Measurements from ENCODE around the gene SIGLEC7.

Gene SIGLEC7

DNA sequence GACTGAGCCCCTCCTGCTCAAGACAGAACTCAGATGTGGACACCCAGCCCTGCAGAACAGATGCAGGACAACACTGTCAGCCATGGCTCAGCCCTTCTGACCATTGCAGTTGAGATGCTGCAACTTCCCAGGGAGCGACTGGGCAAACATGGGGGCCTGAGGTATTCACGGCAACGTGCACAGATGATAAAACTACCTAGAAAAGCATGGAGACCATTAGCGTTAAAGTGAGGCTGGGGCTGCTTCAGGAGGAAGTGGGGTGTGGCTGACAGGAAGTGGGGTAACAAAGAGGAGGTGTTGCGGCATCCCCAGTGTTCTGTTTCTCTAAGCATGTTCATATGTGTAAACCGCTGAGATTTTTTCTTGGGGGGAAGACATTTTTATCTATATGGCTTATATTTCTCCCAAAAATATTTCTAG, 18.7 kb upstream of the SIGLEC7 start:
- peaks cover 4% of the 10 kb centered on the region; the same call in 1 of the 2 replicates for H3K27me3 ChIP-seq (ENCODE audit: low read depth)
- H3K4me3 ChIP-seq: no peak overlapping the region
- in situ Hi-C loops (cut with MboI; ENCODE audit: low sequenced_read_pairs): no loop called here
- H3K36me3 ChIP-seq (replicated peaks): no peaks in the 10 kb centered on the region
- no peaks in the 10 kb centered on the region for H3K9me3 ChIP-seq
- no peak for DNase-seq (ENCODE audit: low spot score in 2 of 2)
- no peaks in the 10 kb centered on the region for H3K4me1 ChIP-seq

DNA sequence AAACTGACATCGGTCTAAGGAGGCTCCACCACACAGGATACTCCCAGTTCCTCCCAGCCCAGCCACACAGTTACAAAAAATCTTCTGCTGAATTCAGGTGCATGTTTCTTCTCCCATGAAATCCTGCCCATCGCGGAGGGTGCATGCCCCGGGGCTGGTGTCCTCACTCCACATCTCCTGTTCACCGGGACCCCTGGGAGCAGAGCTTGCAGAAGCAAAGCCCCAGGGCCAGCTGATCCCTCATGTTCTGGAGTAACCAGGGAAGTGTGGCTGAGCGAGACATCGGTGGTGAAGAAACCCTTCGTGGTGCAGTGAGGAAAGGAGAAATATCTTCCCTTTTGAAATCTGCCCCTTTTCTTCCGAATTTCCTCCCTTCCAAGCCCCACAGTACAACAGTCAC, 18.3 kb upstream of the SIGLEC7 start:
- H3K36me3 ChIP-seq (replicated peaks): no peaks in the 10 kb centered on the region
- no peak for DNase-seq (ENCODE audit: low spot score in 2 of 2)
- H3K27me3 ChIP-seq (ENCODE audit: low read depth): peaks cover 6% of the 10 kb centered on the region; the same call in 1 of the 2 replicates
- in situ Hi-C loops (cut with MboI; ENCODE audit: low sequenced_read_pairs): no loop called here
- H3K4me1 ChIP-seq: no peaks in the 10 kb centered on the region
- H3K4me3 ChIP-seq: no peak overlapping the region
- H3K9me3 ChIP-seq: no peaks in the 10 kb centered on the region

DNA sequence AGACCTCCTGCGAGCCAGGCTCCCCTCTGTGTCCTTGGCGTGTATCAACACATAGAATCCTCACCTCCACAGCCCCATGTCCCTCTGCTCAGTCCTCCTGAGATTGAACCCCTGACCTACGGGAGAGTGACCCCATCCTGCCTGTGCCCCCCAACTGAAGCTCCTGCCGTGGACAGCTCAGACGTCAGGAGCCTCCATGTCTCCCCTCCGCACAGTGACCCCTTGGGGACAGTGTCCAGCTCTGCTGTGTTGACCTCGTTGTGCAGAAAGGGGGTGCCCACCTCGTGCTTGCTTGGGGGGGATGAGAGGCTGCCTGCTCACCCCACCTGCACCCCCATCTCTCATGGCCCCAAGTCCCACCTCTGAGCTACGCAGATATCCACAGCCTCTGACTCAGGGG, 17.9 kb upstream of the SIGLEC7 start:
- no peak for DNase-seq (ENCODE audit: low spot score in 2 of 2)
- in situ Hi-C loops (cut with MboI; ENCODE audit: low sequenced_read_pairs): no loop called here
- Histone ChIP-seq H3K9me3 (no peaks in the 10 kb centered on the region), H3K27me3 (ENCODE audit: low read depth) (peaks cover 6% of the 10 kb centered on the region; the same call in 1 of the 2 replicates), H3K4me1 (no peaks in the 10 kb centered on the region), H3K36me3 (replicated peaks) (no peaks in the 10 kb centered on the region), H3K4me3 (no peak overlapping the region)

DNA sequence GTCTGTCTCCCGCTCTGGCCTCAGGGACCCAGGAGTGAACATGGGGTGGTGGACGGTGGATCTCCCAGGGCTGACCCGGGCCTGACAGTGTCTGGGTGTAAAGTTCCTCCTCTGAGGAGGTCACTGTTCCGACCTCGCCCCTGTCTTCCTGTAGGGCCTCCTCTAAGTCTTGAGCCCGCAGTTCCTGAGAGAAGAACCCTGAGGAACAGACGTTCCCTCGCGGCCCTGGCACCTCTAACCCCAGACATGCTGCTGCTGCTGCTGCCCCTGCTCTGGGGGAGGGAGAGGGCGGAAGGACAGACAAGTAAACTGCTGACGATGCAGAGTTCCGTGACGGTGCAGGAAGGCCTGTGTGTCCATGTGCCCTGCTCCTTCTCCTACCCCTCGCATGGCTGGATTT, 17.4 kb upstream of the SIGLEC7 start, which contains the start of gene SIGLEC9:
Gene SIGLEC9, plus strand, starts transcription at position 178 of the 400 bp plus-strand sequence. Its CDS starts 69 bp downstream, at position 247.
- Histone ChIP-seq H3K27me3 (ENCODE audit: low read depth) (peaks cover 6% of the 10 kb centered on the region; the same call in 1 of the 2 replicates), H3K4me3 (no peak within 1 kb of the TSS), H3K4me1 (no peaks in the 10 kb centered on the region), H3K36me3 (replicated peaks) (no peaks in the 10 kb centered on the region), H3K9me3 (no peaks in the 10 kb centered on the region)
- in situ Hi-C loops (cut with MboI; ENCODE audit: low sequenced_read_pairs): no loop called here
- DNase-seq (ENCODE audit: low spot score in 2 of 2): no peak

DNA sequence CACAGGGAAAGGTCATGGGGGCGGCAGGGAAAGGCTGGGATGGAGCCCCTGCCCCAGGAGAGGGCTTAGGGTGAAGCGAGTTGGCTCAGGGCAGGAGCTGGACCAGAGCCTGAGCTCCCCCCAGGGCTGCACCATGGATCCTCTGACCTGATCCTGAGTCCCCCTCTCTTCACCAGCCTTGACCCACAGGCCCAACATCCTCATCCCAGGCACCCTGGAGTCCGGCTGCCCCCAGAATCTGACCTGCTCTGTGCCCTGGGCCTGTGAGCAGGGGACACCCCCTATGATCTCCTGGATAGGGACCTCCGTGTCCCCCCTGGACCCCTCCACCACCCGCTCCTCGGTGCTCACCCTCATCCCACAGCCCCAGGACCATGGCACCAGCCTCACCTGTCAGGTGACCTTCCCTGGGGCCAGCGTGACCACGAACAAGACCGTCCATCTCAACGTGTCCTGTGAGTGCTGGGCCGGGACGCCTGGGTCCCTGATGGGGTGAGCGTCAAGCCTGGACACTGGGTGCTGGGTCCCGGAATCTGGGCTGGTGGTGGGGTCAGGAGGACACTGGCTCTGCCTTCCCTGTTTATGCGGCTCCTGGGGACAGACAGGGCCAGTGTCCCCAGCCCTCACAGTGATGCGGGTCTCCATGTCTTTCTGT, 16.6 kb upstream of the SIGLEC7 start:
- Histone ChIP-seq H3K27me3 (ENCODE audit: low read depth) (peaks cover 13% of the 10 kb centered on the region; the same call in 1 of the 2 replicates), H3K9me3 (no peaks in the 10 kb centered on the region), H3K4me3 (no peak overlapping the region), H3K36me3 (replicated peaks) (no peaks in the 10 kb centered on the region), H3K4me1 (no peaks in the 10 kb centered on the region)
- no peak for DNase-seq (ENCODE audit: low spot score in 2 of 2)
- in situ Hi-C loops (cut with MboI; ENCODE audit: low sequenced_read_pairs): no loop called here

DNA sequence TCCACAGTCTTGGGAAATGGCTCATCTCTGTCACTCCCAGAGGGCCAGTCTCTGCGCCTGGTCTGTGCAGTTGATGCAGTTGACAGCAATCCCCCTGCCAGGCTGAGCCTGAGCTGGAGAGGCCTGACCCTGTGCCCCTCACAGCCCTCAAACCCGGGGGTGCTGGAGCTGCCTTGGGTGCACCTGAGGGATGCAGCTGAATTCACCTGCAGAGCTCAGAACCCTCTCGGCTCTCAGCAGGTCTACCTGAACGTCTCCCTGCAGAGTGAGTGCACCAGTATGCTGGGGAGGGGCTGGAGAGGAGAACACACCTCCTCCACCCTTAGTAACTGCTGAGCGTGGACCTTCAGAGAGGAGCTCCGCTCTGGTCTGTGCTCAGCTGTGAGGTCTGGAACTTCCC, 15.1 kb upstream of the SIGLEC7 start:
- no peaks in the 10 kb centered on the region for H3K36me3 ChIP-seq (replicated peaks)
- peaks cover 15% of the 10 kb centered on the region; the same call in 1 of the 2 replicates for H3K27me3 ChIP-seq (ENCODE audit: low read depth)
- no peaks in the 10 kb centered on the region for H3K4me1 ChIP-seq
- H3K4me3 ChIP-seq: no peak overlapping the region
- no peak for DNase-seq (ENCODE audit: low spot score in 2 of 2)
- H3K9me3 ChIP-seq: no peaks in the 10 kb centered on the region
- in situ Hi-C loops (cut with MboI; ENCODE audit: low sequenced_read_pairs): no loop called here

DNA sequence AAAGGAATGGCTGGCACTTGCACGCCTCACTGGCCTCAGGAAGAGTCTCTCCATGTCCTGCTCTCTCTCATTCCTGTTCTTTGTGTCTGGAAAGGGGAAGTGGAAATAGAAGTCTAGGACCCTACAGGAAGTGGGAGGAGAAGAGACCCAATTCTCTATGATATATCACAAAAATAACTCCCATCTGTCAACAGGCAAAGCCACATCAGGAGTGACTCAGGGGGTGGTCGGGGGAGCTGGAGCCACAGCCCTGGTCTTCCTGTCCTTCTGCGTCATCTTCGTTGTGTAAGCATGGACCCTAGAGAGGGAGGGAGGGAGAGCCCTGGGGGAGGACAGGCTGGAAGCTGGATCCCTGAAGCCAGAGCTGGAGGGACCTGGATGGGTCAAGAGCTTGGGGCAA, 14.3 kb upstream of the SIGLEC7 start:
- H3K36me3 ChIP-seq (replicated peaks): no peaks in the 10 kb centered on the region
- H3K27me3 ChIP-seq (ENCODE audit: low read depth): peaks cover 17% of the 10 kb centered on the region
- H3K4me3 ChIP-seq: no peak overlapping the region
- no peak for DNase-seq (ENCODE audit: low spot score in 2 of 2)
- H3K4me1 ChIP-seq: no peaks in the 10 kb centered on the region
- no peaks in the 10 kb centered on the region for H3K9me3 ChIP-seq
- in situ Hi-C loops (cut with MboI; ENCODE audit: low sequenced_read_pairs): no loop called here

DNA sequence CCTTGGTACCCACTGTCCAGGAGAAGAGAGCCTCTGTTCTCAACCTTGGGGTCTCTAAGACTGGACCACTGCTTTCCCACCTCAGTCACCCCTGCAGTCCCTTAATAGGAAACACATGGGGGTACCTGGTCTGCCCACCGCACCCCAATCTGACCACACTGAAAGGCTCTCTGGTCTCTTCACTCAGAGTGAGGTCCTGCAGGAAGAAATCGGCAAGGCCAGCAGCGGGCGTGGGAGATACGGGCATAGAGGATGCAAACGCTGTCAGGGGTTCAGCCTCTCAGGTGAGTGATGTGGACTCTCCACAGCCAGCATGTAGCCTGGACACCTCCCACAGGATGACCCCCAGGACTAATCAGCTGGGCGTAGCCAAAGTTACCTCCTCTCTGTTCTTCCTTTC, 13.9 kb upstream of the SIGLEC7 start:
- in situ Hi-C loops (cut with MboI; ENCODE audit: low sequenced_read_pairs): no loop called here
- no peak overlapping the region for H3K4me3 ChIP-seq
- no peaks in the 10 kb centered on the region for H3K9me3 ChIP-seq
- no peaks in the 10 kb centered on the region for H3K36me3 ChIP-seq (replicated peaks)
- peaks cover 18% of the 10 kb centered on the region for H3K27me3 ChIP-seq (ENCODE audit: low read depth)
- DNase-seq (ENCODE audit: low spot score in 2 of 2): no peak
- no peaks in the 10 kb centered on the region for H3K4me1 ChIP-seq

DNA sequence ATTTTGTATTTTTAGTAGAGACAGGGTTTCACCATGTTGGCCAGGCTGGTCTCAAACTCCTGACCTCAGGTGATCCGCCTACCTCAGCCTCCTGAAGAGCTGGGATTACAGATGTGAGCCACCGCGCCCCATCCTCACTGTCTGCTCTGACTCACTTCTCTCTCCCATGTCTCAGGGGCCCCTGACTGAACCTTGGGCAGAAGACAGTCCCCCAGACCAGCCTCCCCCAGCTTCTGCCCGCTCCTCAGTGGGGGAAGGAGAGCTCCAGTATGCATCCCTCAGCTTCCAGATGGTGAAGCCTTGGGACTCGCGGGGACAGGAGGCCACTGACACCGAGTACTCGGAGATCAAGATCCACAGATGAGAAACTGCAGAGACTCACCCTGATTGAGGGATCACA, 12.4 kb upstream of the SIGLEC7 start:
- Histone ChIP-seq H3K27me3 (ENCODE audit: low read depth) (peaks cover 16% of the 10 kb centered on the region), H3K4me3 (no peak overlapping the region), H3K36me3 (replicated peaks) (no peaks in the 10 kb centered on the region), H3K4me1 (no peaks in the 10 kb centered on the region), H3K9me3 (no peaks in the 10 kb centered on the region)
- no peak for DNase-seq (ENCODE audit: low spot score in 2 of 2)
- in situ Hi-C loops (cut with MboI; ENCODE audit: low sequenced_read_pairs): no loop called here

DNA sequence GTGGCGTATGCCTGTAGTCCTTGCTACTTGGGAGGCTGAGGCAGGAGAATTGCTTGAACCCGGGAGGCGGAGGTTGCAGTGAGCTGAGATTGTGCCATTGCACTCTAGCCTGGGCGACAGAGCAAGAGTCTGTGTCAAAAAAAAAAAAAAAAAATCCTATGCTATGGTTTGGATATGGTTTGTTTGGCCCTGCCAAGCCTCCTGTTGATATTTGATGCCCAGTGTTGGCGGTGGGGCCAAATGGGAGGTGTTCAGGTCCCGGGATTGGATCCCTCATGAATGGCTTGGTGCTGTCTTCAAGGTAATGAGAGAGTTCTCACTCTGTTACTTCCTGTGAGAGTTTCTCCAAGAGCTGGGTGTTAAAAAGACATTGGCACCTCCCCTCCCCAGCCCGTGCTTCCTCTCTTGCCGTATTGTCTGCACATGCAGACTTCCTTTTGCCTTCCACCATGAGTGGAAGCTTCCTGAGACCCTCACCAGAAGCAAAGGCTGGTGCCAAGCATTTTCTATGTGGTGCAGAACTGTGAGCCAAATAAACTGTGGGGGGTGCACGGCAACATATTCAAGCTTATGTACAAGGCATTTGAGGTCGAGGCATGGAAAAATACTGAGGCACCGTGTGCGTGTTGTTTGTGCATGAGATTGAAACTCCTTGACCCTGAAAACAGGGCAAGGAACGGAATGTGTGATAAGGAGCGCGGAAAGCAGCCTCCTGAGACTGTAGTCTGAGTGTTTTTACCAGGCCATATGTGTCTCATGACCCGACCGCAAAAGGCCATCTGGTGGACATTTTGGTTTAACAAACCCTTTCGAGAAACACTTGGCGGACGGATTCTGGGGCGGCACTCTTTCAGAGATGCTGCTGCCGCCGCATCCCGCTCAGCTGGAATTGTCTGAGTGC, 10.1 kb upstream of the SIGLEC7 start:
- no peak overlapping the region for H3K4me3 ChIP-seq
- H3K27me3 ChIP-seq (ENCODE audit: low read depth): peaks cover 16% of the 10 kb centered on the region
- H3K36me3 ChIP-seq (replicated peaks): no peaks in the 10 kb centered on the region
- H3K9me3 ChIP-seq: peaks cover 3% of the 10 kb centered on the region; the same call in 1 of the 2 replicates
- DNase-seq (ENCODE audit: low spot score in 2 of 2): peak in 1 of 2 experiments; percentile 29
- no peaks in the 10 kb centered on the region for H3K4me1 ChIP-seq
- in situ Hi-C loops (cut with MboI; ENCODE audit: low sequenced_read_pairs): no loop called here

DNA sequence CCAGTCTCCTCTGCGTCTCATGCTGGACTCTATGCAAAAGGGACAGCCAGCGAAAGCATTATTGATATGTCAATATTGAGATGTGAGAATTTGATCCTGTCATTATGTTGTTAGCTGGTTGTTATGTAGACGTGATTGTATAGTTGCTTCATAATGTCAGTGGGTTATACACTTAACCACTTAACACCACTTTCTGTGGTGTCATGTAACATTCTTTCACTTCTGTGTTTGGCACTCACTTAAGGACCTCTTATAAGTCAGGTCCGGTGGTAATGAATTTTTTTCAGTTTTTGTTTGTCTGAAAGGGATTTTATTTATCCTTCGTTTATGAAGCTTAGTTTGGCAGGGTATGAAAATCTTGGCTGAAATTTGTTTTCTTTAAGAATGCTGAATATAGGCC, 7.1 kb upstream of the SIGLEC7 start:
- Histone ChIP-seq H3K27me3 (ENCODE audit: low read depth) (peaks cover 19% of the 10 kb centered on the region), H3K4me3 (no peak overlapping the region), H3K9me3 (peaks cover 3% of the 10 kb centered on the region; the same call in 1 of the 2 replicates), H3K4me1 (no peaks in the 10 kb centered on the region), H3K36me3 (replicated peaks) (no peaks in the 10 kb centered on the region)
- no peak for DNase-seq (ENCODE audit: low spot score in 2 of 2)
- in situ Hi-C loops (cut with MboI; ENCODE audit: low sequenced_read_pairs): no loop called here

DNA sequence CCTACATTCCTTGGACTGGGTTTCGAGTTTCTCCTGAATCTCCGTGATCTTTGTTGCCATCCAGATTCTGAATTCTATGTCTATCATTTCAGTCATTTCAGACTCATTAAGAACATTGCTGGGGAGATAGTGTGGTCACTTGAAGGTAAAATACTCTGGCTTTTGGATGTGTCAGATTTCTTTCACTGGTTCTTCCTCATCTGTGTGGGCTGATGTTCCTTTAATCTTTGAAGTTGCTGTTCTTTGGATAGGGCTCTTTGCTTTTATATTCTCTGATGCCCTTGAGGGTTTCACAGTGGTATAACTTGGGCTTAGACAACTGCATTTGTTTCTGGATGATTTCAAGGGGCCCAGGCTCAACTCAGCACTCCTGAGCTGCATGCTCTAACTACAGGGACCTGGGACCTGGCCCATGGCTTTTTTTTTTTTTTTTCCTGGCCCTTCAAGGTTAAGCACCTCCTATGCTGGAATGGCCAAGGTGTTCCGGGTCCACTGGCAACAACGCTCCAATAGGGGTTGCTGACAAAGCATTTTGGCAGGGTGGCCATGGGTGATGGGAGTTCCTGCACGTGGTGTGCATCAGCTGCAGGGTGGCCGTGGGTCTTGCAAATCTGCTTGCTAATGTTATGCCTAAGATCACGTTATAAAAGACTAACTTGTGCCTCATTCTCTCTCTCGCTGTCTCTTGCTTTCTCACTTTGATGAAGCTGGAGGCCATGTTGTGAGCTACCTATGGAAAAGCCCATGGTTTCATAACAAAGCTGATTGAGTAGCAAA, 5.9 kb upstream of the SIGLEC7 start:
- Histone ChIP-seq H3K36me3 (replicated peaks) (no peaks in the 10 kb centered on the region), H3K9me3 (peaks cover 3% of the 10 kb centered on the region; the same call in 1 of the 2 replicates), H3K4me1 (no peaks in the 10 kb centered on the region), H3K4me3 (no peak overlapping the region), H3K27me3 (ENCODE audit: low read depth) (peaks cover 23% of the 10 kb centered on the region)
- no peak for DNase-seq (ENCODE audit: low spot score in 2 of 2)
- in situ Hi-C loops (cut with MboI; ENCODE audit: low sequenced_read_pairs): no loop called here

DNA sequence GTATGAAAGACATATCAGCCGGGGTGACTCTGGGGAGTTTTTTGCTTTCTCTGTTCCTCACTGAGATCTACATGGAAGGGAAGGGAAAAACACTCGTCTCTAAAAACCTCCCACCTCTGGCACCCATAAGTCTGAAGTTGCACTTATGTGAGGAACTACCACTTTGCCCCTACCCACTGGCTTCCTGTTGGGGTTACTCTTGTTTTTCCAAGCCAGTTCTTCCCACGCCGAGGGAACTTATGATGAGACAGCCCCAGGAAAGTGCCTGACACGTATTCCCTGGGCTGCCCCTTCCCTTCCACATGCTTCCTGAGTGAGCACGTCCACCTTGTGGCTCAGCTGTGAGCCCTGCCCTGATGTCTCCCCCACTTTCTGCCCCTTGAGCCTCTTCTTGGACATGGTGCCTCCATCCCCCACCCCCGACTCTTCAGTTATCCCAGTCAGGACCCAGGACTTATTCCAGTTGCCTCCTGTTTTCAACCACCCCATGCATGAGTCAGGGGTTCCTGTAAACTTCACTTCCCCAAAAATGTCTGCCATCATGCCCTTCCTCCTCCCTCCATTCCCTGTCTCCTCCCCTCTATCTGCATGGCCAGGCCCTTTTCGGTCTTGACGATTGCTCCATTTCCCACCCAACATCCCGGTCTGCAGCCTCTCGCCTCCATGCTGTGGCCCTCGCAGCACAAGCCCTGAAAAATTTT, 5.1 kb upstream of the SIGLEC7 start:
- H3K27me3 ChIP-seq (ENCODE audit: low read depth): peaks cover 29% of the 10 kb centered on the region
- no peak overlapping the region for H3K4me3 ChIP-seq
- in situ Hi-C loops (cut with MboI; ENCODE audit: low sequenced_read_pairs): no loop called here
- no peaks in the 10 kb centered on the region for H3K4me1 ChIP-seq
- no peak for DNase-seq (ENCODE audit: low spot score in 2 of 2)
- peaks cover 3% of the 10 kb centered on the region; the same call in 1 of the 2 replicates for H3K9me3 ChIP-seq
- H3K36me3 ChIP-seq (replicated peaks): no peaks in the 10 kb centered on the region

Measured in HAP-1 (cell line).